DLD1 (cell line): Measurements from ENCODE around the gene PTPRS.

Experiments
- in situ Hi-C: cut with HindIII; loops from 2 replicates; pipeline ENCODE4 v1.10.0; 2017; ENCODE audit warnings: low sequenced_read_pairs

Gene PTPRS

GRCh38 chr19:5313307-5313706 is 27.3 kb downstream of the PTPRS start:
- in situ Hi-C loops: no loop called here

GRCh38 chr19:5312058-5312457 is 28.6 kb downstream of the PTPRS start:
- in situ Hi-C loops: no loop called here

GRCh38 chr19:5309438-5310204 is 31.0 kb downstream of the PTPRS start:
- in situ Hi-C loops: no loop called here

- in situ Hi-C loops: no loop called here
Observed at GRCh38 chr19:5308451-5309437, 31.9 kb downstream of the PTPRS start.

- in situ Hi-C loops: no loop called here
Observed at GRCh38 chr19:5307655-5308054, 33.0 kb downstream of the PTPRS start.

GRCh38 chr19:5305163-5305562 is 35.4 kb downstream of the PTPRS start:
- in situ Hi-C loops: no loop called here

- in situ Hi-C loops: no loop called here
Observed at GRCh38 chr19:5304486-5304885, 36.1 kb downstream of the PTPRS start.

GRCh38 chr19:5303208-5303607 is 37.4 kb downstream of the PTPRS start:
- in situ Hi-C loops: no loop called here

GRCh38 chr19:5302396-5302795 is 38.2 kb downstream of the PTPRS start:
- in situ Hi-C loops: no loop called here

- in situ Hi-C loops: no loop called here
Observed at GRCh38 chr19:5299137-5299536, 41.5 kb downstream of the PTPRS start.

GRCh38 chr19:5298471-5298901 is 42.1 kb downstream of the PTPRS start:
- in situ Hi-C loops: no loop called here

- in situ Hi-C loops: no loop called here
Observed at GRCh38 chr19:5297272-5297669, 43.3 kb downstream of the PTPRS start.

- in situ Hi-C loops: no loop called here
Observed at GRCh38 chr19:5296457-5297271, 43.9 kb downstream of the PTPRS start.

- in situ Hi-C loops: no loop called here
Observed at GRCh38 chr19:5296021-5296420, 44.6 kb downstream of the PTPRS start.

- in situ Hi-C loops: no loop called here
Observed at GRCh38 chr19:5294403-5295160, 46.0 kb downstream of the PTPRS start.

GRCh38 chr19:5293612-5294378 is 46.8 kb downstream of the PTPRS start:
- in situ Hi-C loops: no loop called here

- in situ Hi-C loops: no loop called here
Observed at GRCh38 chr19:5292822-5293611, 47.6 kb downstream of the PTPRS start.

GRCh38 chr19:5292453-5292821 is 48.2 kb downstream of the PTPRS start:
- in situ Hi-C loops: no loop called here
